Vagina (tissue), 2 donors: ENCODE measurements around the gene ACADSB. TPM values are rescaled to one million over a fixed set of nuclear protein-coding genes. Genes with fewer than 3 reads are reported as not detected.

Experiments used
- DNase-seq, 2 donors: peaks; one replicate each; pipeline ENCODE4 v3.0.0-alpha.2; 2017; ENCODE audit errors: extremely low spot score in 2 of 2
- H3K27ac ChIP-seq: fragments of 200-600 bp; sonication (generic); one replicate; pipeline ENCODE4 v1.5.1; 2019
- H3K27me3 ChIP-seq: fragments of 200-600 bp; sonication (generic); one replicate; pipeline ENCODE4 v1.5.1; 2019
- H3K36me3 ChIP-seq, 2 donors: fragments of 200-600 bp; sonication (generic); one replicate each; pipeline ENCODE4 v1.5.1; 2017 to 2019
- H3K4me1 ChIP-seq: fragments of 200-600 bp; sonication (generic); one replicate; pipeline ENCODE4 v1.5.1; 2019
- H3K4me3 ChIP-seq, 2 donors: fragments of 200-600 bp; sonication (generic); 1 replicate in 1 of 2; 2 replicates in 1 of 2; pipeline ENCODE4 v1.5.1; 2016 to 2019
- H3K9me3 ChIP-seq: fragments of 200-600 bp; sonication (generic); one replicate; pipeline ENCODE4 v1.5.1; 2019
- CTCF ChIP-seq, 3 experiments: fragments of 450-650 bp in 2 of 3; fragments of 200-600 bp in 1 of 3; sonication (generic) in 1 of 3; IDR thresholded peaks; one replicate each; pipeline ENCODE4 v1.5.1; 2017 to 2019; ENCODE audit warnings: antibody characterized with exemption in 3 of 3, mild to moderate bottlenecking in 2 of 3, moderate library complexity in 2 of 3
- POLR2A ChIP-seq, 2 donors: fragments of 450-650 bp; IDR thresholded peaks; one replicate each; pipeline ENCODE4 v1.6.1; 2017; ENCODE audit warnings: antibody characterized with exemption in 2 of 2, mild to moderate bottlenecking in 2 of 2, moderate library complexity in 2 of 2
- POLR2AphosphoS5 ChIP-seq, 2 donors: sonication (generic); formaldehyde crosslinking; IDR thresholded peaks; one replicate each; pipeline ENCODE4 v1.9.0; 2017; ENCODE audit warnings: antibody characterized with exemption in 2 of 2, mild to moderate bottlenecking in 2 of 2, low read depth in 1 of 2; ENCODE audit not compliant: insufficient read depth in 1 of 2
- intact Hi-C: fragments of 100-400 bp; cut with DNase I; formaldehyde crosslinking; loops from one replicate; pipeline ENCODE4 v1.15.1; 2023
- total RNA-seq: library from RNA; depleted of rRNA; stranded (reverse); fragments of >200 nt; gene quantifications from one replicate; pipeline ENCODE4 v1.2.3, GENCODE V29; 2016

The ACADSB gene
- total RNA-seq, 1 donor from 2014 or later = 10.3 TPM

GRCh38 chr10:122995936-122996335 is 12.9 kb upstream of the ACADSB start:
- H3K4me1 ChIP-seq = peaks cover 16% of the 10 kb centered on the region
- no peak overlapping the region for H3K4me3 ChIP-seq
- H3K9me3 ChIP-seq = no peaks in the 10 kb centered on the region
- peaks cover 0 to 47% of the 10 kb centered on the region in 2 donors for H3K36me3 ChIP-seq
- TF ChIP-seq CTCF (IDR thresholded peaks at IDR 0.05) (no peak), POLR2A (IDR thresholded peaks at IDR 0.05) (no peak), POLR2AphosphoS5 (IDR thresholded peaks at IDR 0.05; ENCODE audit: insufficient read depth in 1 of 2, low read depth in 1 of 2) (no peak)
- H3K27ac ChIP-seq = no peak overlapping the region
- H3K27me3 ChIP-seq = no peaks in the 10 kb centered on the region
- intact Hi-C loops = no loop called here
- no peak for DNase-seq

- Histone ChIP-seq H3K9me3 (no peaks in the 10 kb centered on the region), H3K36me3 (peaks cover 0 to 44% of the 10 kb centered on the region in 2 donors), H3K4me1 (peaks cover 16% of the 10 kb centered on the region), H3K27me3 (no peaks in the 10 kb centered on the region), H3K4me3 (no peak overlapping the region), H3K27ac (no peak overlapping the region)
- intact Hi-C loops = no loop called here
- no peak for DNase-seq
- no peak for TF ChIP-seq POLR2A (IDR thresholded peaks at IDR 0.05)
- no peak for TF ChIP-seq POLR2AphosphoS5 (IDR thresholded peaks at IDR 0.05; ENCODE audit: insufficient read depth in 1 of 2, low read depth in 1 of 2)
- no peak for TF ChIP-seq CTCF (IDR thresholded peaks at IDR 0.05)
Measured at GRCh38 chr10:122997864-122998263, 10.9 kb upstream of the ACADSB start.

GRCh38 chr10:122998360-122998917 is 10.4 kb upstream of the ACADSB start:
- Histone ChIP-seq H3K4me3 (no peak overlapping the region), H3K36me3 (peaks cover 0 to 39% of the 10 kb centered on the region in 2 donors), H3K27me3 (no peaks in the 10 kb centered on the region), H3K4me1 (peaks cover 16% of the 10 kb centered on the region), H3K27ac (no peak overlapping the region), H3K9me3 (no peaks in the 10 kb centered on the region)
- intact Hi-C loops = no loop called here
- TF ChIP-seq POLR2A (IDR thresholded peaks at IDR 0.05) (no peak), CTCF (IDR thresholded peaks at IDR 0.05) (no peak), POLR2AphosphoS5 (IDR thresholded peaks at IDR 0.05; ENCODE audit: insufficient read depth in 1 of 2, low read depth in 1 of 2) (no peak)
- DNase-seq = no peak

- Histone ChIP-seq H3K4me1 (peaks cover 16% of the 10 kb centered on the region), H3K27me3 (no peaks in the 10 kb centered on the region), H3K9me3 (no peaks in the 10 kb centered on the region), H3K36me3 (peaks cover 0 to 34% of the 10 kb centered on the region in 2 donors), H3K4me3 (no peak overlapping the region), H3K27ac (no peak overlapping the region)
- DNase-seq = no peak
- intact Hi-C loops = no loop called here
- TF ChIP-seq POLR2AphosphoS5 (IDR thresholded peaks at IDR 0.05; ENCODE audit: insufficient read depth in 1 of 2, low read depth in 1 of 2) (no peak), POLR2A (IDR thresholded peaks at IDR 0.05) (no peak), CTCF (IDR thresholded peaks at IDR 0.05) (no peak)
Measured at GRCh38 chr10:122998934-122999333, 9.9 kb upstream of the ACADSB start.

- Histone ChIP-seq H3K27me3 (no peaks in the 10 kb centered on the region), H3K27ac (no peak overlapping the region), H3K36me3 (peaks cover 0 to 30% of the 10 kb centered on the region in 2 donors), H3K9me3 (no peaks in the 10 kb centered on the region), H3K4me1 (peaks cover 16% of the 10 kb centered on the region), H3K4me3 (no peak overlapping the region)
- intact Hi-C loops = no loop called here
- TF ChIP-seq POLR2A (IDR thresholded peaks at IDR 0.05) = no peak
- no peak for TF ChIP-seq POLR2AphosphoS5 (IDR thresholded peaks at IDR 0.05; ENCODE audit: insufficient read depth in 1 of 2, low read depth in 1 of 2)
- no peak for TF ChIP-seq CTCF (IDR thresholded peaks at IDR 0.05)
- DNase-seq = no peak
Measured at GRCh38 chr10:122999347-122999746, 9.5 kb upstream of the ACADSB start.
